B cell (primary cell): ENCODE measurements around the gene FLT3LG. TPM values are rescaled to one million over a fixed set of nuclear protein-coding genes. Genes with fewer than 3 reads are reported as not detected.
A peak's percentile ranks its signal among the peaks of the same experiment; 100 is the strongest.

Source experiments
- ATAC-seq: fragments of 200-7000 bp; cut with Tn5 transposase; one replicate; pipeline ENCODE4 v1.10.0; 2021; ENCODE audit warnings: low read depth, mild to moderate bottlenecking, moderate number of reproducible peaks, moderate library complexity
- CTCF ChIA-PET: fragments of 350-600 bp; sonication (Branson Sonifier 250); formaldehyde crosslinking; loops from one replicate; lab custom pipeline; 2021; ENCODE audit warnings: antibody characterized with exemption, inconsistent platforms; lab: Charles Lee
- POLR2A ChIA-PET: fragments of 350-600 bp; sonication (Branson Sonifier 250); formaldehyde crosslinking; loops from one replicate; lab custom pipeline; 2021; ENCODE audit warnings: antibody characterized with exemption; lab: Charles Lee
- DNase-seq: peaks from one replicate; pipeline ENCODE4 v3.0.0; 2013
- H2AFZ ChIP-seq: 2 replicates; pipeline ENCODE4 v1.6.1; 2012; ENCODE audit warnings: mild to moderate bottlenecking, low read depth, low read length; ENCODE audit not compliant: insufficient read depth, poor library complexity, severe bottlenecking
- H3K27ac ChIP-seq, 2 donors: 1 replicate in 1 of 2; 2 replicates in 1 of 2; pipeline ENCODE4 v1.5.1; 2012 to 2013; ENCODE audit warnings: low read length in 2 of 2, mild to moderate bottlenecking in 2 of 2, moderate library complexity in 1 of 2
- H3K27me3 ChIP-seq, 4 experiments: fragments of 200-600 bp in 1 of 4; sonication (generic) in 1 of 4; replicated peaks in 1 of 4; 1 replicate in 2 of 4; 2 replicates in 2 of 4; pipeline versions ENCODE4 v1.6.1 to v1.7.0; 2013 to 2016; ENCODE audit warnings: low read length in 3 of 4, mild to moderate bottlenecking in 2 of 4, mixed read lengths in 1 of 4, moderate library complexity in 1 of 4; ENCODE audit not compliant: insufficient read depth in 4 of 4, control insufficient read depth in 3 of 4; ENCODE audit errors: control extremely low read depth in 1 of 4
- H3K36me3 ChIP-seq, 2 experiments: replicated peaks in 1 of 2; 1 replicate in 1 of 2; 2 replicates in 1 of 2; pipeline versions ENCODE4 v1.6.1 to v1.7.1; 2013; ENCODE audit warnings: low read length in 1 of 2; ENCODE audit not compliant: insufficient read depth in 2 of 2, control insufficient read depth in 1 of 2; ENCODE audit errors: control extremely low read depth in 1 of 2, extremely low read depth in 1 of 2
- H3K4me1 ChIP-seq, 2 donors: fragments of 200-600 bp in 1 of 2; sonication (generic) in 1 of 2; 1 replicate in 1 of 2; 2 replicates in 1 of 2; pipeline versions ENCODE4 v1.5.1 to v1.6.1; 2013 to 2017; ENCODE audit warnings: low read length in 2 of 2; ENCODE audit not compliant: control insufficient read depth in 2 of 2, insufficient read depth in 2 of 2
- H3K4me2 ChIP-seq: replicated peaks from 2 replicates; pipeline ENCODE3; 2012; ENCODE audit warnings: mild to moderate bottlenecking, low read depth, low read length; ENCODE audit not compliant: poor library complexity, severe bottlenecking
- H3K4me3 ChIP-seq, 5 experiments: fragments of 200-600 bp in 1 of 5; sonication (generic) in 1 of 5; 1 replicate in 3 of 5; 2 replicates in 2 of 5; pipeline versions ENCODE4 v1.5.1 to v1.7.0; 2011 to 2016; ENCODE audit warnings: low read length in 4 of 5, mild to moderate bottlenecking in 4 of 5, low read depth in 2 of 5, control low read depth in 1 of 5, moderate library complexity in 1 of 5; ENCODE audit not compliant: insufficient read depth in 1 of 5; ENCODE audit errors: control extremely low read depth in 1 of 5, extremely low read depth in 1 of 5
- H3K79me2 ChIP-seq: fragments of 200-600 bp; sonication (generic); one replicate; pipeline ENCODE4 v1.6.0; 2016; ENCODE audit warnings: low read length; ENCODE audit not compliant: control insufficient read depth, insufficient read depth
- H3K9ac ChIP-seq: fragments of 200-600 bp; sonication (generic); 2 replicates; pipeline ENCODE4 v1.6.1; 2017; ENCODE audit warnings: mild to moderate bottlenecking, low read length, moderate library complexity
- H3K9me3 ChIP-seq, 3 donors: one replicate each; pipeline versions ENCODE4 v1.6.1 to v1.7.1; 2013; ENCODE audit warnings: low read length in 2 of 3; ENCODE audit not compliant: control insufficient read depth in 2 of 3, insufficient read depth in 1 of 3; ENCODE audit errors: control extremely low read depth in 1 of 3
- H4K20me1 ChIP-seq: 2 replicates; pipeline ENCODE4 v1.6.0; 2012; ENCODE audit warnings: mild to moderate bottlenecking, low read length; ENCODE audit not compliant: insufficient read depth, control insufficient read depth, poor library complexity, severe bottlenecking
- H3K27ac Mint-ChIP-seq: one replicate; pipeline ENCODE4 v1.8.0; 2021; ENCODE audit warnings: mixed read lengths
- H3K27me3 Mint-ChIP-seq: one replicate; pipeline ENCODE4 v1.8.0; 2021; ENCODE audit warnings: mixed read lengths
- H3K4me1 Mint-ChIP-seq: one replicate; pipeline ENCODE4 v1.8.0; 2021; ENCODE audit warnings: mixed read lengths
- H3K4me3 Mint-ChIP-seq: one replicate; pipeline ENCODE4 v1.8.0; 2021; ENCODE audit warnings: mixed read lengths
- H3K9me3 Mint-ChIP-seq: one replicate; pipeline ENCODE4 v1.8.0; 2022; ENCODE audit warnings: mixed read lengths; ENCODE audit not compliant: insufficient read depth
- EZH2 ChIP-seq: IDR thresholded peaks from 2 replicates; pipeline ENCODE4 v1.6.1; 2012; ENCODE audit warnings: borderline replicate concordance, low read depth, mild to moderate bottlenecking, moderate library complexity, low read length; ENCODE audit not compliant: insufficient read depth, poor library complexity, severe bottlenecking
- WGBS: methylation state at CpG from one replicate; pipeline ENCODE4 v1.1.5; 2013; ENCODE audit warnings: missing lambda C conversion rate; ENCODE audit not compliant: insufficient coverage; 5-methylcytosine and 5-hydroxymethylcytosine counted together
- intact Hi-C: fragments of 100-400 bp; cut with micrococcal nuclease; formaldehyde crosslinking; loops from one replicate; pipeline ENCODE4 v1.10.0; 2022
- polyA plus RNA-seq: library from polyadenylated mRNA; depleted of rRNA; stranded (reverse); fragments of >200 nt; gene quantifications from 2 replicates; pipeline ENCODE4 v1.2.3, GENCODE V29; 2012
- total RNA-seq, 2 donors: library from RNA; stranded (reverse); fragments of 120-200 nt in 1 of 2; gene quantifications; 1 replicate in 1 of 2; 2 replicates in 1 of 2; pipeline versions ENCODE4 v1.2.3 to v1.2.4, GENCODE V29; 2013 to 2022
- TF ChIP-seq, protein P1 (sequence below): fragments of 200-600 bp; IDR thresholded peaks from one replicate; pipeline ENCODE4 v1.8.0; 2022; ENCODE audit warnings: antibody characterized with exemption, mild to moderate bottlenecking

Gene FLT3LG
- total and polyA plus RNA-seq, 2 donors (not counting 1 experiment from before 2014, with no cell fraction given): 31.0 to 49.8 TPM

DNA sequence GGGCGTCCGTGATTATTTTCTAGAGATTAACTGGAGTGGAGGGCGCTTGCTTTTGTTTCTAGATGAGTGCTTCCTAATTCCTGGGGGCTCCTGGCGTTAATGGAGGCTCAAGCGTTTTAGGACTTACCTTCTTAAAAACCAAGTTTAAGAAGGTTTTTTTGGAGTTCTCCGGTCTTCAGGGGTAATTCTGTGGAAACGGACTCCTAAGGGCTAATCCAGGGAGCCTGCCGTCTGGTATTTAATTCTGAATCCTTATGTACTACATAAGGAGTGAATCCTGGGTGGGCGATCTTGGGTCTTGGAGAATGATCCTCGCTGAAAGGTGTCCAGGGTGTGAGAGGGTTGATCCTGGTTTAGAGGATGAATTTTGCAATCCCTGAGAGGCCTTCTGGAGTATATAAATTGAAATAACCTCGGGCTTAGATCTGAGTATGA lies 22.6 kb downstream of the FLT3LG start:
- Mint-ChIP-seq H3K4me1 (peaks cover 68% of the 10 kb centered on the region), H3K4me3 (peak overlapping the region; percentile 98), H3K27me3 (no peaks in the 10 kb centered on the region), H3K27ac (peak overlapping the region; percentile 99), H3K9me3 (no peaks in the 10 kb centered on the region)
- intact Hi-C loops: loop anchor here (1.0 to 5.0 kb wide), 7 partner anchors 9 to 372 kb away; partner anchors contain the start of genes AP2A1, PIH1D1, PRMT1 and RPL13A
- H3K9me3 ChIP-seq: peaks cover 0 to 5% (median 0%) of the 10 kb centered on the region in 3 donors
- DNase-seq: no peak
- H2AFZ ChIP-seq: peak overlapping the region; percentile 64
- TF ChIP-seq, protein P1, sequence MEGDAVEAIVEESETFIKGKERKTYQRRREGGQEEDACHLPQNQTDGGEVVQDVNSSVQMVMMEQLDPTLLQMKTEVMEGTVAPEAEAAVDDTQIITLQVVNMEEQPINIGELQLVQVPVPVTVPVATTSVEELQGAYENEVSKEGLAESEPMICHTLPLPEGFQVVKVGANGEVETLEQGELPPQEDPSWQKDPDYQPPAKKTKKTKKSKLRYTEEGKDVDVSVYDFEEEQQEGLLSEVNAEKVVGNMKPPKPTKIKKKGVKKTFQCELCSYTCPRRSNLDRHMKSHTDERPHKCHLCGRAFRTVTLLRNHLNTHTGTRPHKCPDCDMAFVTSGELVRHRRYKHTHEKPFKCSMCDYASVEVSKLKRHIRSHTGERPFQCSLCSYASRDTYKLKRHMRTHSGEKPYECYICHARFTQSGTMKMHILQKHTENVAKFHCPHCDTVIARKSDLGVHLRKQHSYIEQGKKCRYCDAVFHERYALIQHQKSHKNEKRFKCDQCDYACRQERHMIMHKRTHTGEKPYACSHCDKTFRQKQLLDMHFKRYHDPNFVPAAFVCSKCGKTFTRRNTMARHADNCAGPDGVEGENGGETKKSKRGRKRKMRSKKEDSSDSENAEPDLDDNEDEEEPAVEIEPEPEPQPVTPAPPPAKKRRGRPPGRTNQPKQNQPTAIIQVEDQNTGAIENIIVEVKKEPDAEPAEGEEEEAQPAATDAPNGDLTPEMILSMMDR: no peak
- TF ChIP-seq EZH2: no peak
- H3K36me3 ChIP-seq: peaks cover 7 to 47% of the 10 kb centered on the region in 2 experiments
- H3K4me1 ChIP-seq: peaks cover 30 to 55% of the 10 kb centered on the region in 2 donors
- CTCF ChIA-PET: interaction anchor here (1.2 kb wide), 2 partner anchors 20 to 184 kb away, joined by 3 to 4 read pairs; no protein-coding TSS in a partner anchor
- peak overlapping the region; percentile 81 for H3K4me2 ChIP-seq
- POLR2A ChIA-PET: interaction anchor here (0.6 to 1.9 kb wide), 15 partner anchors 9 to 865 kb away, joined by 3 to 17 read pairs (median 5); partner anchors contain the start of genes ALDH16A1, FLT3LG, PIH1D1 and RCN3
- WGBS: 0% methylated on average over 6 of the region's 11 CpGs
- H4K20me1 ChIP-seq: peaks cover 39% of the 10 kb centered on the region
- H3K27me3 ChIP-seq: no peaks in the 10 kb centered on the region
- ATAC-seq: no peak
- peak overlapping the region; percentile 98 for H3K9ac ChIP-seq
- H3K79me2 ChIP-seq: peaks cover 42% of the 10 kb centered on the region
- H3K4me3 ChIP-seq: peak overlapping the region; percentile 74 to 99 (median 98)
- H3K27ac ChIP-seq: peak overlapping the region; percentile 97 to 99
